Measurements from ENCODE around the gene IQSEC3. TPM values are rescaled to one million over a fixed set of nuclear protein-coding genes. Genes with fewer than 3 reads are reported as not detected.
"Not testable (repeated sequence)": the region's sequence is repeated elsewhere in the genome, so short reads cannot be mapped to it uniquely, and the experiment has no call there.

The IQSEC3 gene
- polyA plus RNA-seq, 2 donors: 0.13 to 0.14 TPM

DNA sequence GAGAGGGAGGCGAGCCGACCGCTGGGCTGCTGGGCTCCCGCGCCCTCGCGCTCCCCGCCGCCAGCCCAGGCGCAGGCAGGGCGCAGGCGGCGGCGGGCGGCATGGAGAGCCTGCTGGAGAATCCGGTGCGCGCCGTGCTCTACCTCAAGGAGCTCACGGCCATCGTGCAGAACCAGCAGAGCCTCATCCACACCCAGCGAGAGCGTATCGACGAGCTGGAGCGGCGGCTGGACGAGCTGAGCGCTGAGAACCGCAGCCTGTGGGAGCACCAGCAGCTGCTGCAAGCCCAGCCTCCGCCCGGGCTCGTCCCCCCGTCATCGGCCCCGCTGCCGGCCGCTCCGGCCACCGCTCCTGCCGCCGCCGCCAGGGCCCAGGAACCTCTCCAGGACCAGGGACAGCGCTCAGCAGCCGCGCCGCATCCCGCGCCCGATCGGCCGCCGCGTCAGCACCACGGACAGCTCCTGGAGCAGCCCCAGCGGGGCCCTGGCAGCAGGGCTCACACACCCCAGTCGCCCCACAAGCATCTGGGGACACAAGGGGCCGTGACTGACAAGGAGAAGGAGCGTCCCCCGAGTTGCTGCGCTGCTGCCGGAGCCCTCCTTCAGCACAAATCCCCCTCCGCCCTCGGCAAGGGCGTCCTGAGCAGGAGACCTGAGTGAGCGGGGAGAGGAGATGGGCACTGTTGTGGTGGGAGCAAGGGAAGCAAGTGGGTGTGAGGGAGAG is 376 bp downstream of the IQSEC3 start:
- H3K4me1 ChIP-seq (ENCODE audit: control insufficient read depth in 2 of 2, insufficient read depth in 2 of 2, low read length in 1 of 2); H3K4me3 ChIP-seq (ENCODE audit: low read depth in 1 of 2, low read length in 2 of 2); H3K27me3 ChIP-seq (ENCODE audit: control insufficient read depth in 1 of 2, insufficient read depth in 2 of 2, low read length in 2 of 2); H3K27ac ChIP-seq (ENCODE audit: low read depth in 2 of 2, low read length in 1 of 2); H3K36me3 ChIP-seq (ENCODE audit: control insufficient read depth in 2 of 2, insufficient read depth in 2 of 2, low read length in 1 of 2); H3K9me3 ChIP-seq (ENCODE audit: control insufficient read depth in 2 of 2, insufficient read depth in 1 of 2, low read depth in 1 of 2, low read length in 1 of 2): not testable (repeated sequence)
- WGBS, 2 donors: 6 to 7% methylated on average over 30 to 52 of the region's 66 CpGs

GRCh38 chr12:69677-70076 is 3.1 kb downstream of the IQSEC3 start:
- WGBS, 2 donors: 71 to 75% methylated on average over 6 of the region's 6 CpGs
- H3K27me3 ChIP-seq (ENCODE audit: control insufficient read depth in 1 of 2, insufficient read depth in 2 of 2, low read length in 2 of 2); H3K9me3 ChIP-seq (ENCODE audit: control insufficient read depth in 2 of 2, insufficient read depth in 1 of 2, low read depth in 1 of 2, low read length in 1 of 2); H3K4me1 ChIP-seq (ENCODE audit: control insufficient read depth in 2 of 2, insufficient read depth in 2 of 2, low read length in 1 of 2); H3K36me3 ChIP-seq (ENCODE audit: control insufficient read depth in 2 of 2, insufficient read depth in 2 of 2, low read length in 1 of 2); H3K4me3 ChIP-seq (ENCODE audit: low read depth in 1 of 2, low read length in 2 of 2); H3K27ac ChIP-seq (ENCODE audit: low read depth in 2 of 2, low read length in 1 of 2): not testable (repeated sequence)

DNA sequence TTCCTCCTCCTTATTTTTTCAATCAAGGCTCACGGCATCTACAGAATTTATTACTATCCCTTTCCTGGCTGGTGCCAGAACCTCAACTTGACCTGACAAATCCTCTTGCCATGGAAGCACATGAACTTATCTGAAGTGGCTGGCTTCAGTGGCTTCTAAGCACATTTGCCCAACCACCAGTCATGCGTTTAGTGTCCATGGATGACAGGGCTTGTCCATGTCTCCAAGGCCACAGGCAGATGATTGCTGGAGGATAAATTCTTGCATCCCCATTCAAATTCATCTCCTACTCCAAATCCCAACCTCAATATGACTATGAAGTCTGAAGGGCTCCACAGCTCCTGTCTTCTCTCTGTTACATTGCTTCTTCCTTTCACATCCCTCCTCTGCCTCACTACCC is 4.0 kb downstream of the IQSEC3 start:
- not testable (repeated sequence) for H3K27ac ChIP-seq (ENCODE audit: low read depth in 2 of 2, low read length in 1 of 2); H3K36me3 ChIP-seq (ENCODE audit: control insufficient read depth in 2 of 2, insufficient read depth in 2 of 2, low read length in 1 of 2); H3K4me3 ChIP-seq (ENCODE audit: low read depth in 1 of 2, low read length in 2 of 2); H3K4me1 ChIP-seq (ENCODE audit: control insufficient read depth in 2 of 2, insufficient read depth in 2 of 2, low read length in 1 of 2); H3K27me3 ChIP-seq (ENCODE audit: control insufficient read depth in 1 of 2, insufficient read depth in 2 of 2, low read length in 2 of 2); H3K9me3 ChIP-seq (ENCODE audit: control insufficient read depth in 2 of 2, insufficient read depth in 1 of 2, low read depth in 1 of 2, low read length in 1 of 2)
- 82% methylated on average over 2 of the region's 2 CpGs for WGBS, 2 donors

- H3K27ac ChIP-seq (ENCODE audit: low read depth in 2 of 2, low read length in 1 of 2); H3K4me1 ChIP-seq (ENCODE audit: control insufficient read depth in 2 of 2, insufficient read depth in 2 of 2, low read length in 1 of 2); H3K36me3 ChIP-seq (ENCODE audit: control insufficient read depth in 2 of 2, insufficient read depth in 2 of 2, low read length in 1 of 2); H3K4me3 ChIP-seq (ENCODE audit: low read depth in 1 of 2, low read length in 2 of 2); H3K27me3 ChIP-seq (ENCODE audit: control insufficient read depth in 1 of 2, insufficient read depth in 2 of 2, low read length in 2 of 2); H3K9me3 ChIP-seq (ENCODE audit: control insufficient read depth in 2 of 2, insufficient read depth in 1 of 2, low read depth in 1 of 2, low read length in 1 of 2): not testable (repeated sequence)
- WGBS, 2 donors: 47 to 57% methylated on average over 4 of the region's 4 CpGs
These were observed 5.5 kb downstream of the IQSEC3 start for GRCh38 chr12:72018-72417.

GRCh38 chr12:74420-75190 is 8.0 kb downstream of the IQSEC3 start:
- 77 to 81% methylated on average over 8 of the region's 8 CpGs for WGBS, 2 donors
- H3K27me3 ChIP-seq (ENCODE audit: control insufficient read depth in 1 of 2, insufficient read depth in 2 of 2, low read length in 2 of 2); H3K36me3 ChIP-seq (ENCODE audit: control insufficient read depth in 2 of 2, insufficient read depth in 2 of 2, low read length in 1 of 2); H3K4me3 ChIP-seq (ENCODE audit: low read depth in 1 of 2, low read length in 2 of 2); H3K9me3 ChIP-seq (ENCODE audit: control insufficient read depth in 2 of 2, insufficient read depth in 1 of 2, low read depth in 1 of 2, low read length in 1 of 2); H3K27ac ChIP-seq (ENCODE audit: low read depth in 2 of 2, low read length in 1 of 2); H3K4me1 ChIP-seq (ENCODE audit: control insufficient read depth in 2 of 2, insufficient read depth in 2 of 2, low read length in 1 of 2): not testable (repeated sequence)

- not testable (repeated sequence) for H3K36me3 ChIP-seq (ENCODE audit: control insufficient read depth in 2 of 2, insufficient read depth in 2 of 2, low read length in 1 of 2); H3K27me3 ChIP-seq (ENCODE audit: control insufficient read depth in 1 of 2, insufficient read depth in 2 of 2, low read length in 2 of 2)
These were observed 9.0 kb downstream of the IQSEC3 start for GRCh38 chr12:75541-75940.

GRCh38 chr12:76102-76501 is 9.5 kb downstream of the IQSEC3 start:
- 89 to 95% methylated on average over 10 of the region's 10 CpGs for WGBS, 2 donors
- not testable (repeated sequence) for H3K9me3 ChIP-seq (ENCODE audit: control insufficient read depth in 2 of 2, insufficient read depth in 1 of 2, low read depth in 1 of 2, low read length in 1 of 2); H3K36me3 ChIP-seq (ENCODE audit: control insufficient read depth in 2 of 2, insufficient read depth in 2 of 2, low read length in 1 of 2); H3K4me3 ChIP-seq (ENCODE audit: low read depth in 1 of 2, low read length in 2 of 2); H3K27me3 ChIP-seq (ENCODE audit: control insufficient read depth in 1 of 2, insufficient read depth in 2 of 2, low read length in 2 of 2); H3K4me1 ChIP-seq (ENCODE audit: control insufficient read depth in 2 of 2, insufficient read depth in 2 of 2, low read length in 1 of 2); H3K27ac ChIP-seq (ENCODE audit: low read depth in 2 of 2, low read length in 1 of 2)

More at GRCh38 chr12:75541-75940, 9.0 kb downstream of the IQSEC3 start:
- H3K4me1 ChIP-seq (ENCODE audit: control insufficient read depth in 2 of 2, insufficient read depth in 2 of 2, low read length in 1 of 2); H3K27ac ChIP-seq (ENCODE audit: low read depth in 2 of 2, low read length in 1 of 2); H3K4me3 ChIP-seq (ENCODE audit: low read depth in 1 of 2, low read length in 2 of 2); H3K9me3 ChIP-seq (ENCODE audit: control insufficient read depth in 2 of 2, insufficient read depth in 1 of 2, low read depth in 1 of 2, low read length in 1 of 2): not testable (repeated sequence)
- 80 to 88% methylated on average over 5 of the region's 5 CpGs for WGBS, 2 donors

DNA sequence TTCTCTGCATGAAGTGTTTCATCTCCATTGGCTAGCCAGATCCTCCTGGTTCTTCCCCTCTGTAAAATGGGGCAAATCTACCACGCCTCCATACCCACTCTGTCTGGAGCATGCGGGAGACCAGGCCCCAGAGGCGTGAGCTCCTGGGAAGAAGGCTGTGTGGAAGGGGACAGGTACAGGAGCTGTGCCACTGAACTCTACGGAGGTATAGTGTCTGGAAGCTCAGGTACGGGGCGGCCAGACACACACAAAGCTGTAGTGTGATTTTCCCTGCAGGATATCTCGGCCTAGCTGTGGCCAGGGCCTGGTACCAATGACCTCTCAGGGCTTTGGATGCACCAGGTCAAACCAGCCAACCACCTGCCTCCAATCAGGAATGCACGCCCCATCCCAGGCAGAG is 10.0 kb downstream of the IQSEC3 start:
- H3K27me3 ChIP-seq (ENCODE audit: control insufficient read depth in 1 of 2, insufficient read depth in 2 of 2, low read length in 2 of 2); H3K9me3 ChIP-seq (ENCODE audit: control insufficient read depth in 2 of 2, insufficient read depth in 1 of 2, low read depth in 1 of 2, low read length in 1 of 2); H3K36me3 ChIP-seq (ENCODE audit: control insufficient read depth in 2 of 2, insufficient read depth in 2 of 2, low read length in 1 of 2); H3K4me3 ChIP-seq (ENCODE audit: low read depth in 1 of 2, low read length in 2 of 2); H3K27ac ChIP-seq (ENCODE audit: low read depth in 2 of 2, low read length in 1 of 2); H3K4me1 ChIP-seq (ENCODE audit: control insufficient read depth in 2 of 2, insufficient read depth in 2 of 2, low read length in 1 of 2): not testable (repeated sequence)
- WGBS, 2 donors: 88 to 93% methylated on average over 7 of the region's 8 CpGs

DNA sequence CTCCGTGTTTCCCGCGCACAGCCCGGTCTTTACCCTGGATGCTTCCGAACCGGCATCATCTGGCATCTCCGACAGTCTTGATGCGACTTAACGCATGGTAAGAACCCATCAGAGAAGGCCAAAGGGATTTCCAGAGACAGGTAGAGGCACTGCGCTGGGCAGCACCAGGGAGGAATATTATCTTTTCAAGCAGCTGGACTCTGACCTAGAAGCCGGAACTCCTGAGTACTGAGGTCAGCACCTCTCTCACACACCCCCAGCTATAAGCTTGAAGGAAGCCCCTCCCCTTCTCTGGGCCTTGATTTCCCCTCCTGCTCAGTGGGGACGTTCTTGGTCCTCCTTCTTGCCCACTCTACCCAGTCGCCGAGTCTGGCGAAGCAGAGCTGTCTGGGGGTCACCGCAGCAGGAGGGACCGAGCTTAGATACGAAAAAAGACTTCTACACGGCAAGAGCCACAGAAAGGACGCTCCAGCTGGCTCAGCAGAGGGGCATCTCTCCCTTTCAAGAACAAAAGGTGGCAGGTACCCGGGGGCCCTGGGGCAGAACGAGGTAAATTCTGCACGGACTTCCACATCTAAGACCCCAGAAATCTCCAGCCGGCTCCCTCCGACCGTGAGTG is 10.6 kb downstream of the IQSEC3 start:
- H3K9me3 ChIP-seq (ENCODE audit: control insufficient read depth in 2 of 2, insufficient read depth in 1 of 2, low read depth in 1 of 2, low read length in 1 of 2); H3K27ac ChIP-seq (ENCODE audit: low read depth in 2 of 2, low read length in 1 of 2); H3K4me3 ChIP-seq (ENCODE audit: low read depth in 1 of 2, low read length in 2 of 2); H3K27me3 ChIP-seq (ENCODE audit: control insufficient read depth in 1 of 2, insufficient read depth in 2 of 2, low read length in 2 of 2); H3K4me1 ChIP-seq (ENCODE audit: control insufficient read depth in 2 of 2, insufficient read depth in 2 of 2, low read length in 1 of 2); H3K36me3 ChIP-seq (ENCODE audit: control insufficient read depth in 2 of 2, insufficient read depth in 2 of 2, low read length in 1 of 2): not testable (repeated sequence)
- WGBS, 2 donors: 72 to 79% methylated on average over 11 of the region's 26 CpGs

Measured in esophagus (tissue), 2 donors.